ENCODE data around the gene HPSE2. TPM values are rescaled to one million over a fixed set of nuclear protein-coding genes. Genes with fewer than 3 reads are reported as not detected.

Gene HPSE2
- total and polyA plus RNA-seq, 2 donors (not counting 1 experiment from before 2014, with no cell fraction given) = not detected

DNA sequence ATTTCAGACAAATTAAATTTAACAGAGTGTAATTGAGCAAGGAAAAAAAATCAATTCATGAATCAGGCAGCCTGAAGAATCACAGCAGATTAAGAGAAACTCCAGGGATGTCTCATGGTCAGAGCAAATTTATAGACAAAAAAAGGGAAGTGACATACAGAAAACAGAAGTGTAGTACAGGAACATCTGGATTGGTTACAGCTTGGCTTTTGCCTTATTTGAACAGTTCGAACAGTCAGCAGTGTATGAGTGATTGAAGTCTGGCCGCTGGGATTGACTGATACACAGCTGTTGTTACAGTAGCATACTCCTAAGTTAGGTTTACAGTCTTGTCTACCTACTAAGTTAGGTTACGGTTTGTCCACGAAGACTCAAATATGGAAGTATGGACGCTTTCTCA lies 255.3 kb downstream of the HPSE2 start:
- CTCF ChIA-PET = no interaction called here
- TF ChIP-seq EZH2 (IDR thresholded peaks at IDR 0.05; ENCODE audit: borderline replicate concordance, insufficient read depth, low read depth, low read length, poor library complexity, severe bottlenecking) = no peak
- TF ChIP-seq, protein P1, sequence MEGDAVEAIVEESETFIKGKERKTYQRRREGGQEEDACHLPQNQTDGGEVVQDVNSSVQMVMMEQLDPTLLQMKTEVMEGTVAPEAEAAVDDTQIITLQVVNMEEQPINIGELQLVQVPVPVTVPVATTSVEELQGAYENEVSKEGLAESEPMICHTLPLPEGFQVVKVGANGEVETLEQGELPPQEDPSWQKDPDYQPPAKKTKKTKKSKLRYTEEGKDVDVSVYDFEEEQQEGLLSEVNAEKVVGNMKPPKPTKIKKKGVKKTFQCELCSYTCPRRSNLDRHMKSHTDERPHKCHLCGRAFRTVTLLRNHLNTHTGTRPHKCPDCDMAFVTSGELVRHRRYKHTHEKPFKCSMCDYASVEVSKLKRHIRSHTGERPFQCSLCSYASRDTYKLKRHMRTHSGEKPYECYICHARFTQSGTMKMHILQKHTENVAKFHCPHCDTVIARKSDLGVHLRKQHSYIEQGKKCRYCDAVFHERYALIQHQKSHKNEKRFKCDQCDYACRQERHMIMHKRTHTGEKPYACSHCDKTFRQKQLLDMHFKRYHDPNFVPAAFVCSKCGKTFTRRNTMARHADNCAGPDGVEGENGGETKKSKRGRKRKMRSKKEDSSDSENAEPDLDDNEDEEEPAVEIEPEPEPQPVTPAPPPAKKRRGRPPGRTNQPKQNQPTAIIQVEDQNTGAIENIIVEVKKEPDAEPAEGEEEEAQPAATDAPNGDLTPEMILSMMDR (IDR thresholded peaks at IDR 0.05) = no peak
- no peaks in the 10 kb centered on the region for H3K27me3 ChIP-seq (replicated peaks in 1 of 4; ENCODE audit: control extremely low read depth in 1 of 4, control insufficient read depth in 3 of 4, insufficient read depth in 4 of 4, low read length in 3 of 4)
- no peak overlapping the region for H3K4me3 Mint-ChIP-seq
- H3K27me3 Mint-ChIP-seq = peaks cover 4% of the 10 kb centered on the region
- H3K27ac Mint-ChIP-seq = no peak overlapping the region
- no peaks in the 10 kb centered on the region for H3K4me1 ChIP-seq (ENCODE audit: control insufficient read depth in 2 of 2, insufficient read depth in 2 of 2, low read length in 2 of 2)
- peaks cover 0 to 6% (median 0%) of the 10 kb centered on the region in 3 donors for H3K9me3 ChIP-seq (ENCODE audit: control extremely low read depth in 1 of 3, control insufficient read depth in 2 of 3, insufficient read depth in 1 of 3, low read length in 2 of 3)
- no peak for DNase-seq
- no peak overlapping the region for H2AFZ ChIP-seq (ENCODE audit: insufficient read depth, low read depth, low read length, poor library complexity, severe bottlenecking)
- H3K9ac ChIP-seq (ENCODE audit: low read length) = no peak overlapping the region
- no peaks in the 10 kb centered on the region for H3K36me3 ChIP-seq (replicated peaks in 1 of 2; ENCODE audit: control extremely low read depth in 1 of 2, control insufficient read depth in 1 of 2, extremely low read depth in 1 of 2, insufficient read depth in 2 of 2, low read length in 1 of 2)
- POLR2A ChIA-PET = no interaction called here
- intact Hi-C loops (cut with micrococcal nuclease) = no loop called here
- no peak overlapping the region for H3K4me3 ChIP-seq (ENCODE audit: control extremely low read depth in 1 of 5, extremely low read depth in 1 of 5, insufficient read depth in 1 of 5, low read depth in 2 of 5, low read length in 4 of 5)
- ATAC-seq (ENCODE audit: low read depth) = no peak
- no peaks in the 10 kb centered on the region for H4K20me1 ChIP-seq (ENCODE audit: control insufficient read depth, insufficient read depth, low read length, poor library complexity, severe bottlenecking)
- WGBS (ENCODE audit: insufficient coverage) = 71% methylated on average over 3 of the region's 5 CpGs
- no peak overlapping the region for H3K27ac ChIP-seq (ENCODE audit: low read length in 2 of 2)
- peaks cover 4% of the 10 kb centered on the region for H3K9me3 Mint-ChIP-seq (ENCODE audit: insufficient read depth)
- H3K4me1 Mint-ChIP-seq = no peaks in the 10 kb centered on the region
- no peak overlapping the region for H3K4me2 ChIP-seq (replicated peaks; ENCODE audit: low read depth, low read length, poor library complexity, severe bottlenecking)
- H3K79me2 ChIP-seq (ENCODE audit: control insufficient read depth, insufficient read depth, low read length) = no peaks in the 10 kb centered on the region

DNA sequence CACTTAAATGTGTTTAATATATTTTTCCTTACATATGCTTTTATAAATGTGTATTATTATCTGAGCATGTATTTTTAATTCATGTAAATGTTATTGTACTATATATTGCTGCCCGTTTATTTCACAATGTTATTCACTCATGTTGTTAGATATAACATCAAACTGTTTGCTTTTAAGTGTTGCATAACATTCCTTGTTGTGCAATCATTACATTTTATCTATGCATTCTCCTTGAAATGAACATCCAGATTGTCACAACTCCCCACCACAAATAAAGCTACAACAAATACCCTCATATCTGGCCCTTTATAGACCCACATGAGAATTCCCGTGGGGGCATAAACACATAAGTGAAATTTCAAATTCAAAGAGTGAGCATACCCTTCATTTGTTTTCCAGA lies 264.2 kb downstream of the HPSE2 start:
- ChIA-PET CTCF (no interaction called here), POLR2A (no interaction called here)
- H3K36me3 ChIP-seq (replicated peaks in 1 of 2; ENCODE audit: control extremely low read depth in 1 of 2, control insufficient read depth in 1 of 2, extremely low read depth in 1 of 2, insufficient read depth in 2 of 2, low read length in 1 of 2) = no peaks in the 10 kb centered on the region
- no peak overlapping the region for H3K27ac ChIP-seq (ENCODE audit: low read length in 2 of 2)
- H3K9me3 ChIP-seq (ENCODE audit: control extremely low read depth in 1 of 3, control insufficient read depth in 2 of 3, insufficient read depth in 1 of 3, low read length in 2 of 3) = no peaks in the 10 kb centered on the region
- H4K20me1 ChIP-seq (ENCODE audit: control insufficient read depth, insufficient read depth, low read length, poor library complexity, severe bottlenecking) = no peaks in the 10 kb centered on the region
- H3K4me3 Mint-ChIP-seq = no peak overlapping the region
- no peak overlapping the region for H3K9ac ChIP-seq (ENCODE audit: low read length)
- no peak overlapping the region for H2AFZ ChIP-seq (ENCODE audit: insufficient read depth, low read depth, low read length, poor library complexity, severe bottlenecking)
- H3K4me2 ChIP-seq (replicated peaks; ENCODE audit: low read depth, low read length, poor library complexity, severe bottlenecking) = no peak overlapping the region
- H3K79me2 ChIP-seq (ENCODE audit: control insufficient read depth, insufficient read depth, low read length) = no peaks in the 10 kb centered on the region
- no peaks in the 10 kb centered on the region for H3K4me1 Mint-ChIP-seq
- H3K4me3 ChIP-seq (ENCODE audit: control extremely low read depth in 1 of 5, extremely low read depth in 1 of 5, insufficient read depth in 1 of 5, low read depth in 2 of 5, low read length in 4 of 5) = no peak overlapping the region
- H3K27me3 ChIP-seq (replicated peaks in 1 of 4; ENCODE audit: control extremely low read depth in 1 of 4, control insufficient read depth in 3 of 4, insufficient read depth in 4 of 4, low read length in 3 of 4) = no peaks in the 10 kb centered on the region
- H3K27ac Mint-ChIP-seq = no peak overlapping the region
- no peaks in the 10 kb centered on the region for H3K27me3 Mint-ChIP-seq
- H3K4me1 ChIP-seq (ENCODE audit: control insufficient read depth in 2 of 2, insufficient read depth in 2 of 2, low read length in 2 of 2) = no peaks in the 10 kb centered on the region
- 60% methylated on average over 1 of the region's 2 CpGs for WGBS (ENCODE audit: insufficient coverage)
- ATAC-seq (ENCODE audit: low read depth) (no peak), DNase-seq (no peak)
- no peak for TF ChIP-seq EZH2 (IDR thresholded peaks at IDR 0.05; ENCODE audit: borderline replicate concordance, insufficient read depth, low read depth, low read length, poor library complexity, severe bottlenecking)
- TF ChIP-seq, protein P1 (IDR thresholded peaks at IDR 0.05) = no peak
- peaks cover under 1% of the 10 kb centered on the region for H3K9me3 Mint-ChIP-seq (ENCODE audit: insufficient read depth)
- intact Hi-C loops (cut with micrococcal nuclease) = no loop called here
